Activated T-cell treated with anti-CD3 and anti-CD28 coated beads for 4 hours (primary cell): ENCODE measurements around the gene DENND1C.

Source experiments
- DNase-seq: peaks from one replicate; pipeline ENCODE4 v3.0.0-alpha.2; 2020

DENND1C gene, protein sequence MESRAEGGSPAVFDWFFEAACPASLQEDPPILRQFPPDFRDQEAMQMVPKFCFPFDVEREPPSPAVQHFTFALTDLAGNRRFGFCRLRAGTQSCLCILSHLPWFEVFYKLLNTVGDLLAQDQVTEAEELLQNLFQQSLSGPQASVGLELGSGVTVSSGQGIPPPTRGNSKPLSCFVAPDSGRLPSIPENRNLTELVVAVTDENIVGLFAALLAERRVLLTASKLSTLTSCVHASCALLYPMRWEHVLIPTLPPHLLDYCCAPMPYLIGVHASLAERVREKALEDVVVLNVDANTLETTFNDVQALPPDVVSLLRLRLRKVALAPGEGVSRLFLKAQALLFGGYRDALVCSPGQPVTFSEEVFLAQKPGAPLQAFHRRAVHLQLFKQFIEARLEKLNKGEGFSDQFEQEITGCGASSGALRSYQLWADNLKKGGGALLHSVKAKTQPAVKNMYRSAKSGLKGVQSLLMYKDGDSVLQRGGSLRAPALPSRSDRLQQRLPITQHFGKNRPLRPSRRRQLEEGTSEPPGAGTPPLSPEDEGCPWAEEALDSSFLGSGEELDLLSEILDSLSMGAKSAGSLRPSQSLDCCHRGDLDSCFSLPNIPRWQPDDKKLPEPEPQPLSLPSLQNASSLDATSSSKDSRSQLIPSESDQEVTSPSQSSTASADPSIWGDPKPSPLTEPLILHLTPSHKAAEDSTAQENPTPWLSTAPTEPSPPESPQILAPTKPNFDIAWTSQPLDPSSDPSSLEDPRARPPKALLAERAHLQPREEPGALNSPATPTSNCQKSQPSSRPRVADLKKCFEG

DNA sequence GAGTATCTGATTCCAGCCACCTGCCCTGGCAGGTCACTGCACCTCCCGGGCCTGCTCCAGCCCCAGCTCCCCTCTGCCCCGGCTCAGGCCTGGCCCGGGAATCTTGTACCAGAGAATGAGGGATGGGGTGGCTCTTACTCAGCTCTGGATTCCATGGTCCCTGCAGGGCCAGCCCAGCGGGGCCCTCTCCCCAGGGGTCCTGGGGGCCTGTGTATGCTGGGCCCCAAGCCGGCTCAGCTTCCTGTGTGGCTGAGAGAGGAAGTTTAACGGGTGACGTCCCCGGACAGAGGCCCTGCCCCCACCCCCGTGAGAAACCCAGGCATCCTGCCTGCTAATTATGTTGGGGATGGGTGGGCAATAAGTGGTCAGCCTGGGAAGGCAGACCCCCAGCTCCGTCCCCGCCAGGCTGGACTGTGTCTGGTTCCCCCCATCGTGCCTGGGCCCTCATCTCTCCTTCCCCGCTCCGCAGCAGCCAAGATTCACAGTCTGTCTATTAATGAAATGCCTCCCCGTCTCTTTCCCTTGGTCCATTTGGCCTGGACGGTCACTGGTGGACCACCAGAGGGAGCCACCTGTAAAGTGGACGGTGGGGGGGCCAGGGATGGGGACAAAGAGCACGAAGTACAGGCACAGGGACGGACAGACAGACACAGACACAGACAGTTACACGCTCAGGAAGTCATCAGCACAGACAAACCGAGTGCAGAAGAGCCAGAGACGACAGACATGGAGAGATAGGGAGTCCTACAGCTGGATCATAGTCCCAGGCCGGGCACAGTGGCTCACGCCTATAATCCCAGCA lies at the start of gene DENND1C:
TSS of gene DENND1C (minus strand) at position 247 of the 802 bp plus-strand sequence. CDS start at position 155, 92 bp downstream.
- DNase-seq: peak; percentile 52

DNA sequence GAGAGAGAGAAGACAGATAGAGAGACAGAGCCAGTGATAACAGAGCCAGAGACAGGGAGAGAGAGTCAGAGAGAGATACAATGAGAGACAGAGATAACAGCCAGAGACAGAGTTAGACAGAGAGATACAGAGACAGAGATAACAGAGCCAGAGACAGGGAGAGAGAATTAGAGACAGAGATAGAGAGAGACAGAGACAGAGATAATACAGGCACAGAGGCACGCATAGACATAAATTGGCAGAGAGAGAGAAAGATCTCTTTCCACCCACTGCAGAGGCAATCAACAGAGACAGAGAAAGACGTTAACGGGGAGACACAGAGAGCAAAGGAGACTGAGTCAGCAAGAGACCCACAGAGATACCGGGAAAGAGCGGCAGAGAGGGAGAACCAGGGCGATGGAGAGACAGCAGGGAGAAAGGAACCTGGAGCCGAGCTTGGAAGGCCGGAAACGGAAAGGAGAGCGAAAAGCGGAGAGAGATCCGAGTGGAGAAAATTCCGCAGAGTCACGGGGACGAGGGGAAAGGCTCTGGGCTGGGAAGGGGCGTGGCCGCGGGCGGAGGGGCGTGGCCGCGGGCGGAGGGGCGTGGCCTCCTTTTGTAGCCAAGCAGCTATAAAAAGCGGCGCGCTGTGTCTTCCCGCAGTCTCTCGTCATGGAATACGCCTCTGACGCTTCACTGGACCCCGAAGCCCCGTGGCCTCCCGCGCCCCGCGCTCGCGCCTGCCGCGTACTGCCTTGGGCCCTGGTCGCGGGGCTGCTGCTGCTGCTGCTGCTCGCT lies 49.0 kb upstream of the DENND1C start, which contains the start of gene TNFSF9:
TSS of gene TNFSF9 (plus strand) at position 641 of the 777 bp plus-strand sequence. CDS start at position 652, 11 bp downstream.
- peak; percentile 83 for DNase-seq

DNA sequence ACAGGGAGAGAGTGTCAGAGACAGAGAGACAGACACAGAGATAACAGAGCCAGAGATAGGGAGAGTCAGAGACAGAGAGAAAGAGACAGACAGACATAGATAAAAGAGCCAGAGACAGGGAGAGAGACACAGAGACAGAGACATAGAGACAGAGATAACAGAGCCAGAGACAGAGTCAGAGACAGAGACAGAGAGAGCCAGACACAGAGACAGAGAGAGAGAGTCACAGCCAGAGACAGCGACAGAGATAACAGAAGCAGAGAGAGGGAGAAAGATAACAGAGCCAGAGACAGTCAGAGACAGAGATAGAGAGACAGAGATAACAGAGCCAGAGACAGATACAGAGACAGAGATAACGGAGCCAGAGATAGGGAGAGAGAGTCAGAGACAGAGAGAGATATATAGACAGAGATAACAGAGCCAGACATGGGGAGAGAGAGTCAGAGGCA lies 48.4 kb upstream of the DENND1C start:
- DNase-seq: no peak

DNA sequence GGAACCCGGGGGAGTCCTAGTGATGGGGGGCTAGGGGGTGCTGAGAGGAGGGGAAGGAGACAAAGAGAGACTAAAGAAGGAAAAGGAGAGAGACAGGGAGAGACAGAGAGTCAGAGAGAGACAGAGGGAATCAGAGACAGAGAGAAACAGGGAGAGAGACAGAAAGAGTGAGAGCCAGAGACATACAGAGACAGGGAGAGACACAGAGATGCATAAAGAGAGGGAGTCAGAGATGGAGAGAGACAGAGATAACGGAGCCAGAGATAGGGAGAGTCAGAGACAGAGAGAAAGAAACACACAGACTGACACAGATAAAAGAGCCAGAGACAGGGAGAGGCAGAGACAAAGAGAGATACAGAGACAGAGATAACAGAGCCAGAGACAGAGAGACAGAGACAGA lies 47.8 kb upstream of the DENND1C start:
- no peak for DNase-seq

DNA sequence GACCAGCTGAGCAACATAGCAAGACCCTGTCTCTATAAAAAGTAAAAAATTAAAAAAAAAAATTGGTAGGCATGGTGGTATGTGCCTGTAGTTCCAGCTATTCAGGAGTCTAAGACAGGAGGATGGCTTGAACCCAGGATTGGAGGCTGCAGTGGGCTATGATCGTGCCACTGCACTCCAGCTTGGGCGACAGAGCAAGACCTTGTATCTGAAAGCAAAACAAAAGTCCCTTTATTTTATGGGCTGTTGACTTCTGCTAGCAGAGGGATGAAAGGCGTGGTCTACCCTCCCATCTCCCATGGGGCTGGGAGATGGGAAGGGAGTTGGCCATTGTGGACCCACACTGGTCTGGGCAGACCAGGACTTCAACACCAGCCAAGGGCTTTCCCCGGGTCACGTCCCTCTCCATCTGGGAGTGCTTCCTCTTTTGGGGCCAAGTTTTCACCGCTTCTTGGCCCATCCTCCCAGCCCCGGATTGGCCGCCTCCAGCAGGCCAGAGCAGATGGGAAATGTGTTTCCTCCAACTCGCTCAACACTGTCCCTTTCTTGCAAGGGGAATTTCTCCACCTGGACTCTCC lies 47.0 kb upstream of the DENND1C start:
- no peak for DNase-seq

DNA sequence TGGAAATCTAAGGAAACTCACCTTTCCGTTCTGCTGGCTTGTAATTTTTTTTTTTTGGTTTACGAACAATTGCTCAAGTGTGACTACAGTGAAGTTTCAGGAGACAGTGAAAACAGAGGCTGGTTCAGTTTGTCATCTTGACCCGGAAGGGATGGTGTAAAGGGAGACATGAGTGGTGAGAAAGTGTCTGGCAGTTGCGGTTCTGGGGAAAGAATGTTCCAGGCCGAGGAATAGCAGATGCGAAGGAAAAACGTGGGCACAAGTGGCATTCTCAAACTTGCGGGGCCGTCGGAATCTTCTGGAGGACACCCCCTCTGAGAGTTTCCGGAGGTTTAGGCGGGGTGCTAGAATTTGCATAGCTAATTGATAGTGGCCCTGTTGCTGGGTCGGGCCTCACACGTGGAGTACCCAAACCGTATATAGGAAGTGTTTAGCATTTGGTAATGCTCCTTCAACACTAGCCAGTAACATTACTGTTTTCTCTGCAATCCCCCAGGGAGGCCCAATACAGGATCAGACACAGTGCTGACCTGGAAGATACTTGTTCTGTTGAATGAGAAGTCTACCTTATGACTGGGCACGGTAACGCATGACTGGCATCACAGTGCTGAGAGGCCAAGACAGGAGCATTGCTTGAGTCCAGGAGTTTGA lies 46.4 kb upstream of the DENND1C start:
- DNase-seq: no peak

DNA sequence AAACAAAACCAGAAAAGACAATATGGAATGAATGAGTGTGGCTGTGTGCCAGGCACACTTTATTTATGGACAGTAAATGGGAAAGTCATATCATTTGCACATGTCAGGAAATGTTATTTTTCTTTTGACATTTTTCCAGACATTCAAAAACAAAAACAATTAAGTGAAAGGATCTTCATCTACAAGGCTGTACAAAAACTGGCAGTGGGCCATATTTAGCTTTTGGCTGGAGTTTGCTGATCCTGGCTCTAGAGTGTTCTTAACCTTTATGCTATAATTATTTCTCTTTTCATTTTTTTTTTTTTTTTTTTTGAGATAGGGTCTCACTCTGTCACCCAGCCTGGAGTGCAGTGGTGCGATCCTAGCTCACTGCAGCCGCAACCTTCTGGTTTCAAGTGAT lies 42.7 kb upstream of the DENND1C start:
- DNase-seq: no peak

DNA sequence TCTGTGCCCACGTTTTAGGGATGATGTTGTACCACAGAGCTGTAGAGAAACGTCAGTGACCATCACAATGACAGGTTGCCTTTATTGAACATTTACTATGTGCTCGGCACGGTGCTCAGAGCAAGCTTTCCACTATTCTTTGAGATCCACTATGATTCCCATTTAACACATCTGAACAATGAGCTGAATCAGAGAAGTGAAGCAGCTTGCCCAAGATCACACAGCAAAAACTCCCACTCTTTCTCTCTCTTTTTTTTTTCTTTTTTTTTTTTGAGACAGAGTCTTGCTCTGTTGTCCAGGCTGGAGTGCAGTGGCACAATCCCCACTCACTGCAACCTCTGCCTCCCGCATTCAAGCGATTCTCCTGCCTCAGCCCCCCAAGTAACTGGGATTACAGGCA lies 41.1 kb upstream of the DENND1C start:
- no peak for DNase-seq

DNA sequence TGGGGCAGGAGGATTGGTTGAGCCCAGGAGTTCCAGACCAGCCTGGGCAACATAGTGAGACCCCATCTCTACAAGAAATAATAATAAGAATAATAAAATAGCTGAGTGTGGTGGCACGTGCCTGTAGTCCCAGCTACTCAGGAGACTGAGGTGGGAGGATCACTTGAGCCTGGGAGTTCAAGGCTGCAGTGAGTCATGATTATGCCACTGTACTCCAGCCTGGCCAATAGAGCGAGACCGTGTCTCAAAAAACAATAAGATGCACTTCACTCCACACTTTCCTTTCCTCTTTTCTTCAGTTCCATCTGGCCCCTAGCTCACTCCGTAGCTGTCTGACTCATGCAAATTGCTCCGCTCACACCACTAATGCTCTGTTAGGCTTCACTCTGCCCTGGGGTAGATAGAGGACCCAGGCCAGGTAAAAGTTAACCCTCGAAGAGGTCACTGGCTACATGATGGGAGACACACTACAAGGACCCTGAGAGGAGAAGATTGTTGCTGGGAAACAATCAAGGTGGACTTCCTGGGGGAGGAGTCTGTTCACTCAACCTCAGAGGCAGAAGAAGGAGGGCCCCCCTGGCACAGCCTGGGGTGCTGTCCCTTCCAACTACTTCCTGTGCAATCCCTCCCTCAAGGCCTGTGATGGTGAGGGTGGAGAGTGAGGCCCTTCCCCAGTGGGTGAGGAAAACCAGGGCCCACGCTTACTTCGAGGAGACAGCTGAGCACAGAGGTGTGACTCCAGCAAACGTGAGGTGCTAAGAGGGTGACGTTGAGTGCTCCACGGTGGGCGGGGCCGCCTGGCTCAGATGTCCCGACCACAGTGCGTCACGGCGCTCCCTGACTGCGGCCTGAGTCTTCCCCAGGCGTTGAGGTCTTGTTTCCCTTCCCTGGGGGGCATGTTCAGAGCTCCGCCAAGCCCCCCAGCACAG lies 40.4 kb upstream of the DENND1C start:
- no peak for DNase-seq

DNA sequence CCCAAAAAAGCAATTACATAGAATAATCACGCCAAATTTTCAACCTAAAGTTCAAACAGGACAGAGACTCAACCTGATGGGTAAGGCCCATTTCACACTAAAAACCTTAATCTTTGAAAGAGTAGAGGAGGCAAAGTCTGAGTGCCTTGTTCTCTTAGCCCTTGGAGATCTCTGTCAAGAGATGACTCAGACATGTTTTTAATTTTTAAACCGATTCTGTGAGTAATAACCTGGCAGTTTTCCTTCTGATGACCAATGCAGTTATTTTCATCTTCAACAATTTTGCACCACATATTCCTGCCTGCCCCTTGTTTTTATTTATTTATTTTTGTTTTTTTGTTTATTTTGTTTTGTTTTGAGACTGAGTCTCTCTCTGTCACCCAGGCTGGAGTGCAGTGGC lies 37.7 kb upstream of the DENND1C start:
- DNase-seq: no peak

DNA sequence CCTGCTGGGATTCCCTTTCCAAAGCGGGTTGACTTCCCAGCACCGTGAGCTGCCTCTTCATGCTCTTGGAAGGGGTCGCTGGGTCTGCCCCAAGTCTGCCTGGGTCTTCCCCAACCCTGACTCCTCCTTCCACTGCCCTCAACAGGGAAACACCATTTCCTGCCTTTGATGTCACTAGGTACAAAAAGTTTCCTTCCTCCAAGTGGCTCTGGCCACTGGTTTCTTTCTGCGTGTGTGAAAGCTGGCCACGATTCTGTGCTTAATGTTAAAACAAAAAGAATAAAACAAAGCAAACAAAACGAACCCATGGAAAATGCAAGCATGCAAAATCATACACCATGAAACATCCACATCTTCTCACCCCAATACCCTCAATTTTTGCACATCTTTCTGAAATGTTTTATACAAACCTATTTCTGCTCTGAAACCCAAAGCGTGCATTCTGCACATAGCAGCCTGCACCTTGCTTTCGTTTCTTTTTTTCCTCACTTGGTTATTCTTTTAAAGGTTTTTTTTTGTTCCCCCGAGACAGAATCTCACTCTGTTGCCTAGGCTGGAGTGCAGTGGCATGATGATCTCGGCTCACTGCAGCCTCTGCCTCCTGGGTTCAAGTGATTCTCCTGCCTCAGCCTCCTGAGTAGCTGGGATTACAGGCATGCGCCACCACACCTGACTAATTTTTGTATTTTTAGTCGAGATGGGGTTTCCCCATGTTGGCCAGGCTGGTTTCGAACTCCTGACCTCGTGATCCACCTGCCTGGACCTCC lies 36.7 kb upstream of the DENND1C start:
- DNase-seq: no peak

DNA sequence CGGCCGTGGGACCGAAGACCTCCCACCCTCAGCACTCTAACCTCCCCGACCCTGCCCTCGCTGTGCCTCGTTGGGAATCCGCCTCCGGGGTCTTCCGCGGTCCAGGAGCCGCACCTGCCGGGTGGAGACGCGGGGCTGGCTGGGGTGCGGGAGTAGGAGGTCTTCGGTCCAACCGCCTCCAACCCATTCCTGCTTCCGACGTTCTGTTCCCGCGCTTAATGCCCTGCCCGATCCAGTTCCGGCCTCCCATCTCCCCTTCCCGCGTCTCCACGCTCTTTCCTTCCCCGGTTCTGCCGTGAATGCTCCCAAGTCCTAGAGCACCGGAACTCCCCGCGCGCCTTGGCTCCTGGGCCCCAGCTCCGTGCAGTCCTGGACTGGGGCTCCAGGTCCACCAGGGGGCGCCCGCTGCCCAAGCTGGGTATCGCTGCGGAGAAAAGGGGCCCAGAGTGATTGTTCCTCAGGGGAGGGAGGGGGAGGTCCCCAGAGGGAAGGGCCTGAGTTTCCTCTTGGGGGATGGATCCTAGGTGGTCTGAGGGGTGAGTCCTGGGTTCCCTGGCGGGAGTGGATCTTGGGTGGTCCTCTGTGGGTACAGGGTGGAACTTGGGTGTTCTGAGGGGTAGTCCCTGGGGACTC lies 35.2 kb upstream of the DENND1C start:
- DNase-seq: peak; percentile 92

DNA sequence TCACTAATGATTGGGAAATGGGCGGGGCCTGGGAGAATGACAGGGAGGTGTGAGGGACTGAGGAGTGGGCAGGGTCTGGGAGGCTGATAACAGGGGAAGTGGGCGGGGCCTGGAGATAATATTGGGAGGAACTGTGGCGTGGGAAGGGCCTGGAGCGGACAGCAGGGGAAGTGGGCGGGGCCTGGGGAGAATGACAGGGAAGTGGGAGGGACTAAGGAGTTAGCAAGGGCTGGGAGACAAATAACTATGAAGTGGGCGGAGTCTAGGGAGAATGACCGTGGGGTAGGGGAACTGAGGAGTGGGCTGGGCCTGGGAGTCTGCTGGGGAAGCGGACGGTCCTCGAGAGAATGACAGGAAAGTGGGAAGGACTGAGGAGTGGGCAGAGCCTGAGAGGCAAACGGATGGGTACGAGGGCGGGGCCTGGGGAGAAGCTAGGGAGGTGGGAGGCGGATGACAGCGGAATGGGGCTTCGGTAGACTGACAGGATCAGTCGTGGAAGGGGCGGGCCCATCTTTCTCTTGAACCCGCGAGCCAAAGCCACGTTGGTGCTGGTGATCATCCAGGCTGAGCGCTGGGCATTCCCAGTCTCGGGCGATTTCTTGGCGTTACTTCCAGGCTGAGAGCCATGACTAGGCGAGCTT lies 34.6 kb upstream of the DENND1C start:
- peak; percentile 49 for DNase-seq

DNA sequence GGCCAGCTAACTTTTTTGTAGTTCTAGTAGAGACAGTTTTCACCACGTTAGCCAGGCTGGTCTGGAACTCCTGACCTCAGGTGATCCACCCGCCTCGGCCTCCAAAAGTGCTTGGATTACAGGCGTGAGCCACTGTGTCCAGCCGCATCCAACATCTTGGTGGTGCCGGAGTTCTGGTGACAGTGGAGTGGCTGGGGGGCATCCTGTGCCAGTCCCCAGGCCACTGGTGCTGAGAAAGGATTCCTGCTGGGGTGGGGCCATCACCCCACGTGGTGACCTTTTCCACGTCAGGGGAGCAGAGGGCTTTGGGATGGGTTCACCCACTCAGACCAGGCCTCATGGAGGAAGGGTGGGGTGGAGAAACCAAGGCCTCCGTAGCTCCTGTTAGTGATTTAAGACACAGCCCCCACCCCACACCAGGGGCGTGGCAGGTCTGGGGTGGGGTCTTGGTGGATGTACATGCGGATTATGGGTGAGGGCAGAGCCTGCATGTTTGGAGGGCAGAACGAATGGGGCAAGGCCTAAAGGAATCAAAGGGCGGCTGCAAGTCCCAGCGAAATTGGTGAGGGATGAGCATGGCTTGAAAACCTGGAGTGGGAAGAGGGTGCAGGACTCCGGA lies 33.4 kb upstream of the DENND1C start:
- DNase-seq: no peak

DNA sequence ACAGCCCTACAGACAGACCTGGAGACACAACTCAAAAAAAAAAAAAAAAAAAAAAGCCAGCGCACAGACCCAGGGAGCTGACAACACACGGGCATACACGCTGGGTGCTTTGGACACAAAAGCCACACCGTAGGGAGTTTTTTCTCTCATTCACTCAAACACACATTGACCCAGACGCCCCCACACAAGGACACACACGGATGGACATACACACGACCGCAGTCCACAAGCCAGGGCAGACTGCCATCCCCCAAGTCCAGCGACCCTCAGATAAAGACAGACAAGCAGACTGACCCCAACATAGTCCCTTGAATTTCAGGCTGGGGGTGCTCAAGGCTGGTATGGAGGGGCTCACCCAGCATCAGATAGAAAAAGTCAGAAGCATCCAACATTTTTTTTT lies 32.5 kb upstream of the DENND1C start:
- no peak for DNase-seq

DNA sequence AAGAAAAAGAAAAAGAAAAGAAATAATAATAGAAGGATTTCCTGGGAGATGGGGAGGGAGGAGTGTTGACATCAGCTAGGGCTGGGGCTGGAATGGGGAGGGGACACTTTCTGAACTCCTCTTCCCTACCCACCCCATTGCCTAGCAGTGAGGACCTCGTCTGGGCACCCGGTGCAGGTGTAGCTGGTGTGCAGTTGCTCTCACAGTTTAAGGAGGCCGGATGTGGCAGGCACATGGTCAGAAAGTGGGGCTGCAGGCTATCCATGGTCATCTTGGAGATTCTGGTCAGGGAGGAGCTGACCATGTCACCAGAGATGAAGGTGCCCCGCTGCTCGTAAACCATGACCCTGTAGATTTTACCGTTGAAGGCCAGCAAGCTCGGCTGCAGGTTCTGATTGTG lies 29.0 kb upstream of the DENND1C start:
- DNase-seq: no peak

DNA sequence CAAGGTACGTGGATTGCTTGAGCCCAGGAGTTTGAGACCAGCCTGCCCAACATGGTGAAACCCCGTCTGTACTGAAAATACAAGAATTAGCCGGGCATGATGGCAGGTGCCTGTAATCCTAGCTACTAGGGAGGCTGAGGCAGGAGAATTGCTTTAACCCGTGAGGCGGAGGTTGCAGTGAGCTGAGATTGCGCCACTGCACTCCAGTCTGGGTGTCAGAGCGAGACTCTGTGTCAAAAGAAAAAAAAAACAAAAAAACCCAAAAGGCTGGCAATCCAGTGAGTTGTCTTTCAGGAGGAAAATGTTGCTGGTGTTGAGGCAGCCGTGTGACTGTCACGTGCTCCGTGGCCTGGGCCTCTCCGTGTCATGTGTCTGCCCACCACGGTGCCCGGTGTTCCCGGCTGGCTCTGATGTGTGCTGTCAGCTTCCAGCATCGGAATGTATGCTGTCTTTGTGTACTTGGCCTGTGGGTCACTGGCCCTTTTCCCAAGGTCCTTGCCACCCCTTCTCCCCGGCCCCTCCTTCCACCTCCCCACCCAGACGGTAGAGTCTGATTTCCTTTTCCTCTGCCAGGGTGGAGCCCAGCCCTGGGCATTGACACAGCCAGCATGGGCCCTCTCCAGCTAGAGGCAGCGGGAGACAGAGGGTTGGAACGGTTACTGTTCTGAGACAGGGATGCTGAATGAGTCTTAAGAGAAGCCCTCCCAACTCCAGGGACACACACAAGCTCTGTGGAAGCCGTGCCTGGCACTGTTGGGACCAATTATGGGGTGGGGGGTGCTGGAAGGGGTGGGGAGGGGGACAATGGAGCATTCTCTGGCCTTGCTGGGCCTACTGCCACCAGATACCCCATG lies 27.8 kb upstream of the DENND1C start:
- no peak for DNase-seq
